GM12892 (cell line): Measurements from ENCODE around the gene RPP21.
A peak's percentile ranks its signal among the peaks of the same experiment; 100 is the strongest.

Experiments
- DNase-seq: peaks from one replicate; pipeline ENCODE4 v3.0.0; 2011; ENCODE audit not compliant: insufficient read length
- FAIRE-seq: peaks from 2 replicates; lab custom pipeline; 2011; peaks lifted over from hg19 to GRCh38; lab: Jason Lieb, UNC
- POLR2A ChIP-seq: IDR thresholded peaks from 2 replicates; pipeline ENCODE4 v1.6.1; 2011; ENCODE audit warnings: low read depth, low read length, control low read depth
- POLR2AphosphoS5 ChIP-seq: IDR thresholded peaks from 2 replicates; pipeline ENCODE4 v1.6.1; 2011; ENCODE audit warnings: low read depth, low read length, control low read depth
- TAF1 ChIP-seq: IDR thresholded peaks from 2 replicates; pipeline ENCODE4 v1.6.1; 2011; ENCODE audit warnings: low read depth, mild to moderate bottlenecking, control low read depth, low read length, borderline replicate concordance

Gene RPP21

DNA sequence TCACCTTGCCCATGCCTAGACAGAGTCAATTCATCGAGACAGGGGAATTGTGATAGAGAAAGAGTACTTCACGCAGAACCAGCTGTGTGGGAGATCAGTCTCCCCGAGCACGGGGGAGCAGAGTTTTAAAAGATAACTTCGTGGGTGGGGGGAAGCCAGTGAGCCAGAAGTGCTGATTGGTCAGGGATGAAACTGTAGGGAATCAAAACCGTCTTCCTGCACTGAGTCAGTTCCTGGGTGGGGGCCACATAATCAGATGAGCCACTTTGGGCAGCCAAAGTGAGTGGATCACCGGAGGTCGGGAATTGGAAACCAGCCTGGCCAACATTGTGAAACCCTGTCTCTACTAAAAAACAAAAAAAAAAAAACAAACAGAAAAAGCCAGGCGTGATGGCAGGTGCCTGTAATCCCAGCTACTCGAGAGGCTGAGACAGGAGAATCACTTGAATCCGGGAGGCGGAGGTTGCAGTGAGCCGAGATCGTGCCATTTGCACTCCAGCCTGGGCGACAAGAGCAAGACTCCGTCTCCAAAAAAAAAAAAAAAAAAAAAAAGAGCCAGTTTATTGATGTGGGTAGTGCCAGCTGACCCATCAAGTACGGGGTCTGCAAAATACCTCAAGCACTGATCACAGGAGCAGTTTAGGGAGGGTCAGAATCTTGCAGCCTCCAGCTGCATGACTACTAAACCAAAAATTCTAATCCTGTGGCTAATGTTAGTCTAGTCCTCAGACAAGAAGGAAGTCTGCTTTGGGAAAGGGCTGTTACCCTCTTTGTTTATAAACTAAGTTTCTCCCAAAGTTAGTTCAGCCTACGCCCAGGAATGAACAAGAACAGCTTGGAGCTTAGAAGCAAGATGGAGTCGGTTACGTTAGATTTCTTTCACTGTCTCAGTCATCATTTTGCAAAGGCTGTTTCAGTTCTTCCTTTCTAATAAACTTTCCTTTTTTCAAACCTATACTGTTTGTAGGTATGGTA is 22.1 kb upstream of the RPP21 start:
- no peak for DNase-seq
- no peak for TF ChIP-seq POLR2A
- no peak for TF ChIP-seq TAF1
- no peak for TF ChIP-seq POLR2AphosphoS5
- no peak for FAIRE-seq

DNA sequence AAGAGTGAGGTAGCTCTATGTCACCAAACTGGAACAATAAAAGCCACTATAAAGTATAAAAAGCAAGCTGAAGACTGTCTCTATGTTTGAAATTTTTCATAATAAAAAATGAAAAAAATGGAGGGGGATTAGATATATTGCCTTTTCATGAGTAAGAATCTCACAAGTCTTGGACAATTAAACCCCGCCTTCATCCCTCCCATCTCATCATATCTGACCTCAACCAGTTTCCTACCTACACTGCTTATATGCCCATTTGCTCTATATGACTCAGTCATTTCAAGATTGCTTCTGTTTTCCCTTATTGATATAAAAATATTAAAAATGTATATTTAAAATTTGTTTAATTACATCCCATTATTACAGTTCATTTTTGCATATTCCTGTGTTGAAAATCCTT is 21.1 kb upstream of the RPP21 start:
- no peak for TF ChIP-seq TAF1
- no peak for TF ChIP-seq POLR2AphosphoS5
- no peak for TF ChIP-seq POLR2A
- no peak for DNase-seq
- FAIRE-seq, result no peak

DNA sequence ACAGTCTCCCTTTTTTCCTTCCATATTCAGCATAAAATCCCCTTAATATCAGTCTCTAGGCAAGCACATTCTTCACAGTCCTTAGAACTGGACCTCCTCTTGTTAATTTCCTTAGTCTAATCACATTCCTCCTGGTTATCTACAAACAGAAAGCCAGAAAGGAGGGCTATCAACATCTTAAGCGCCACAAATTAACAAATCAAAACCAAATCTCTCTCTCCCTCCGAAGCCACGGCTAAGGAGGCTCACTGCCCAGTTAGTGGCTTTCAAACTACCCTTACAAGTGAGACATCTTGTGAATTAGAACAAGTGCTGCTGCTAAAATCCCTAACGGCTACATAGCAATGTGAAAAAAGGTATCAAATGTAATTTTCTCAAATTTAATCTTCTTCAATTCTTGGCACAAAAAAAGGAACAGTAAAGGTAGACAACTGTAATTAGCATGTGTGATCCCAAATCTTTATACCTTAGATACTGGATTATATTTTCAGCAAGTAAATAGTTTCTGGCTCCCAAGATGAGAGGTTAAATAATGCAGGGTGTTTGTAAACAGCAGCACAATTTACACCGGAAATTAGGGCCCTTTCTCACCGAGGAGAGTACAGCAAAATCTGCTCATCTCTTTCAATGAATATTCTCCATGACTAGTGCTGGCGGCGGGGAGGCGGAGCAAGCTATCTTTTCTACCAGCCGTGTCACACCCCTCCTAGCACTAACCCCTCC is 19.6 kb upstream of the RPP21 start:
- peak; percentile 50 for DNase-seq
- FAIRE-seq, result no peak
- TF ChIP-seq POLR2AphosphoS5, result no peak
- TF ChIP-seq TAF1, result no peak
- no peak for TF ChIP-seq POLR2A

DNA sequence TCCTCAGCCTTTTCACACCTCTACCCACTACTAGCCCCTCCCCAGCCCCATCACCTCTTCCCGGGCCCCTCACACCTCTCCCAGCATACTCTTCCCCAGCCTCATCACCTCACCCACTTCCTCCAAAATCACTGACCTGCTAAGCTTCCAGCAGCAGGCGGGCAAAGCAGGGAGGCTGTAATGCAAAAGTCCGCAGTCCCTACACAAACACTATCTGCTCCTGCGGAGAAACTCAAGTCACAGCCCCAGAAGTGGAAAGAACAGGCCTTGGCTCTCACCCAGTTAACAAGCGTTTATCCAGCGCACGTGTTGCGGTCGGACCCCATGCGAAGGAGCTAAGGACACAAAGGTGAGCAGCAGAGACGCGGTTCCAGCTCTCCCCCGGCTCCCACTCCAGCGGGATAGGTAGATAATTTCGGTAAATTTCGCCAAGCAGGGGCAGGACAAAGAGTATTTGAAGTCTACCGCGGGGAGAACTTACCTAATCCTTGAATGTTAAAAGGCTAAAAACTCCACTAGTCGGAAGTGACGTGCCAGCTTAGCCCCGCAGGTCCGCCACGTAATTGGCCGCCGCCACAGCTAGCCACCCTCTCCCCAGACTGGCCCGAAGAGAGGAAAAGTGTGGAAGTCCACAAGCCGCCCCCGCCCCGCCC is 19.0 kb upstream of the RPP21 start:
- TF ChIP-seq POLR2A (no peak; the same call in 1 of the 2 replicates), TAF1 (no peak), POLR2AphosphoS5 (no peak; the same call in 1 of the 2 replicates)
- DNase-seq (no peak), FAIRE-seq (no peak)

GRCh38 chr6:30326526-30327231 is 18.3 kb upstream of the RPP21 start, which contains the start of gene TRIM39:
TRIM39 (plus strand) TSS chr6:30326927; CDS start chr6:30329318, 2,391 bp downstream.
- FAIRE-seq (peak; percentile 96), DNase-seq (peak; percentile 83)
- TF ChIP-seq POLR2AphosphoS5 (peak; percentile 14; the same call in 1 of the 2 replicates), TAF1 (no peak; the same call in 1 of the 2 replicates), POLR2A (peak; percentile 85)

- FAIRE-seq, result no peak
- DNase-seq, result no peak
- TF ChIP-seq TAF1 (no peak), POLR2AphosphoS5 (no peak), POLR2A (no peak)
Observed at GRCh38 chr6:30327232-30327746, 17.7 kb upstream of the RPP21 start.

DNA sequence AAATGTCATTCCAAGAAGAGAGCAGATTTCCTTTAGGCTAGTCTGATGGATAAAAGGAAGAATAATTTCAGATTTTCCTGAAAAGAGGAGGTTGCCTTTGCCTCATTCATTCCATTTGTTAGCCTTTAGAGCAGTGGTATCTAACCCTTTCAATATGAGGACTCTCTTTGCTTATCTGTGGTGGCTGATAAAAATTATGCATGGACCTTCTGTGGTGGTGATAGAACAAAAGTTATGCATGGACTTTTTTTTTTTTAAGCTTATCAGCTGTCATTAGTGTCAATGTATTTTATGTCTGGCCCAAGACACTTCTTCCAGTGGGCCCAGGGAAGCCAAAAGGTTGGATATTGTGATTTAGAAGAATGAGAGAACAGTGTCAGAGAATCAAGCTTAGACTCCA is 16.6 kb upstream of the RPP21 start:
- FAIRE-seq, result no peak
- TF ChIP-seq POLR2AphosphoS5 (no peak), TAF1 (no peak), POLR2A (no peak)

DNA sequence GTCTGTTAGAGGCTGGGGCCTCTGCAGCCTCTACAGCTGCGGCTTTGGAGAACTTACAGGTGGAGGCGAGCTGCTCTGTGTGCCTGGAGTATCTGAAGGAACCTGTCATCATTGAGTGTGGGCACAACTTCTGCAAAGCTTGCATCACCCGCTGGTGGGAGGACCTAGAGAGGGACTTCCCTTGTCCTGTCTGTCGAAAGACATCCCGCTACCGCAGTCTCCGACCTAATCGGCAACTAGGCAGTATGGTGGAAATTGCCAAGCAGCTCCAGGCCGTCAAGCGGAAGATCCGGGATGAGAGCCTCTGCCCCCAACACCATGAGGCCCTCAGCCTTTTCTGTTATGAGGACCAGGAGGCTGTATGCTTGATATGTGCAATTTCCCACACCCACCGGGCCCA is 15.6 kb upstream of the RPP21 start:
- no peak for TF ChIP-seq POLR2A
- TF ChIP-seq TAF1, result no peak
- no peak for TF ChIP-seq POLR2AphosphoS5
- DNase-seq (no peak), FAIRE-seq (no peak)

More for the DNA sequence above, 16.6 kb upstream of the RPP21 start:
- DNase-seq, result no peak

DNA sequence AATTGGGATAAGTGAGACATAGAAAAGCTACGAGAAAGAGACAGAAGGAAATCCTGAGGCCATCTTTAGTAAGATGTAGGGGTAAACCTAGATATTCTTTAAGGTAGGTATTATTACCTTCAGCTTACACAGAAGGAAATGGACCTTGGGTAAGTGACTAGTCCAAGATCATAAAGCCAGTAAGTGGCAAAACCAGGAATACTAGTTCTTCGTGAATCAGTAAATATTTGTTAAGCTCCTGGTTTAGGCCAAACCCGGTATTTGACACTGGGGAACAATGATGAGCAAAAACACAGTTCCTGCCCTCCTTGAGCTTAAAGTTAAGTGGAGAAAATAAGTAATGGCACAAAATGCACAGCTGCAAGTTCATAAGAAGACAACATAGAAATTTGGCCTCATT is 13.0 kb upstream of the RPP21 start:
- FAIRE-seq (no peak), DNase-seq (no peak)
- TF ChIP-seq POLR2A, result no peak
- TF ChIP-seq POLR2AphosphoS5, result no peak
- no peak for TF ChIP-seq TAF1

DNA sequence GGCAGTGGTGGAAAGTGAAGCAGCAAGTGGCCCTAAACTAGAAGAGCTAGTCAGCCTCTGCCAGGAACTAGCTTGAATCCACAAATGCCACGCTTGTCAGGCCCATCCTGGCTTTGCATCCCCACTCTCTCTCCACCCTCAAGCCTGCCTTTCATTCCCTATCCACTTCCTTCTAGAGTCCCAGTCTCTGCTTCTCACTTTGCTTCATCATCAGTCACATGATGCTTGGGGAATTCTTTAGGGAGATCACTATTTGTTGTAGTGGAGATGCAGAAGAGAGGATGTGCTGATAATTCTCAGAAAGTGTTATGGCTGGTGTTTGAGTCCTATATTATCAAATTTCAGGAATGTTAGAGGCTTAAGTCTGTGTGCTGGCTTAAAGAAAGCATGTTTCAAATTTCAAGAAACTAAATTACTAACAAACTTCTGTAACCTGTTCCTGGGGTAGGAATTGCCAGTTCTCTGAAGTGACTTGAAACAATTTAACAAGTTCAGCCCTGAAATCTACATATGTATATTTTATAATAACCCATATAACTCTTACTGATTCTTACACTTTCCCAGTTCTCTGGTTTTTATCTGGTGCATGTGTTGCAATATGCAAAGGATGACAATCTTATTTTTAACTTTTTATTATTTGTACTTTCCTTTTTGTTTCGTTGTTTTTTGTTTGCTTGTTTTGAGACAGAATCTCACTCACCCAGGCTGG is 10.7 kb upstream of the RPP21 start:
- DNase-seq, result no peak
- FAIRE-seq, result no peak

More for the DNA sequence above, 10.7 kb upstream of the RPP21 start:
- TF ChIP-seq TAF1 (no peak), POLR2A (no peak), POLR2AphosphoS5 (no peak)
